ENCODE measurements around the gene EEPD1. TPM values are rescaled to one million over a fixed set of nuclear protein-coding genes. Genes with fewer than 3 reads are reported as not detected.
"Not testable (repeated sequence)": the region's sequence is repeated elsewhere in the genome, so short reads cannot be mapped to it uniquely, and the experiment has no call there.

EEPD1 gene
- total RNA-seq, 1 donor from 2014 or later: 5.4 TPM

GRCh38 chr7:36238138-36238537 is 85.1 kb downstream of the EEPD1 start:
- TF ChIP-seq CTCF (IDR thresholded peaks at IDR 0.05; ENCODE audit: insufficient read depth, low read depth, low read length): no peak
- TF ChIP-seq EZH2 (IDR thresholded peaks at IDR 0.05; ENCODE audit: insufficient read depth, low read length): no peak
- H3K4me3 ChIP-seq (ENCODE audit: insufficient read depth, low read depth, low read length): no peak overlapping the region
- Mint-ChIP-seq H3K4me3 (ENCODE audit: unreplicated experiment) (no peak overlapping the region), H3K27me3 (ENCODE audit: low read depth, unreplicated experiment) (peaks cover 2% of the 10 kb centered on the region), H3K27ac (ENCODE audit: unreplicated experiment) (no peak overlapping the region), H3K4me1 (ENCODE audit: low read depth, unreplicated experiment) (peaks cover 4% of the 10 kb centered on the region), H3K36me3 (ENCODE audit: low read depth, unreplicated experiment) (peaks cover 5% of the 10 kb centered on the region), H3K9me3 (ENCODE audit: unreplicated experiment) (no peaks in the 10 kb centered on the region)
- no peak for DNase-seq (ENCODE audit: low read depth)
- H3K4me1 ChIP-seq (ENCODE audit: insufficient read depth, low read length): no peaks in the 10 kb centered on the region
- no peaks in the 10 kb centered on the region for H3K36me3 ChIP-seq (ENCODE audit: insufficient read depth, low read length)
- H3K79me2 ChIP-seq (ENCODE audit: insufficient read depth, low read length): no peaks in the 10 kb centered on the region
- H3K9me3 ChIP-seq (ENCODE audit: insufficient read depth, low read depth, low read length): no peaks in the 10 kb centered on the region
- H2AFZ ChIP-seq (ENCODE audit: low read depth, low read length): no peak overlapping the region
- no peak for FAIRE-seq
- no peaks in the 10 kb centered on the region for H4K20me1 ChIP-seq (ENCODE audit: insufficient read depth, low read length)
- H3K27me3 ChIP-seq (ENCODE audit: insufficient read depth, low read length): no peaks in the 10 kb centered on the region
- no peak overlapping the region for H3K27ac ChIP-seq (ENCODE audit: low read depth, low read length)
- no peak overlapping the region for H3K4me2 ChIP-seq (ENCODE audit: low read length)
- no peak overlapping the region for H3K9ac ChIP-seq (ENCODE audit: low read length)

- DNase-seq (ENCODE audit: low read depth); H3K36me3 ChIP-seq (ENCODE audit: insufficient read depth, low read length); H3K9me3 ChIP-seq (ENCODE audit: insufficient read depth, low read depth, low read length); H3K4me3 Mint-ChIP-seq (ENCODE audit: unreplicated experiment); H3K27me3 Mint-ChIP-seq (ENCODE audit: low read depth, unreplicated experiment); H3K4me2 ChIP-seq (ENCODE audit: low read length); FAIRE-seq; H3K79me2 ChIP-seq (ENCODE audit: insufficient read depth, low read length); H2AFZ ChIP-seq (ENCODE audit: low read depth, low read length); H3K9ac ChIP-seq (ENCODE audit: low read length); H3K4me1 Mint-ChIP-seq (ENCODE audit: low read depth, unreplicated experiment); H3K4me1 ChIP-seq (ENCODE audit: insufficient read depth, low read length); H3K27me3 ChIP-seq (ENCODE audit: insufficient read depth, low read length); H4K20me1 ChIP-seq (ENCODE audit: insufficient read depth, low read length); H3K36me3 Mint-ChIP-seq (ENCODE audit: low read depth, unreplicated experiment); H3K27ac ChIP-seq (ENCODE audit: low read depth, low read length); H3K27ac Mint-ChIP-seq (ENCODE audit: unreplicated experiment); H3K9me3 Mint-ChIP-seq (ENCODE audit: unreplicated experiment); H3K4me3 ChIP-seq (ENCODE audit: insufficient read depth, low read depth, low read length): not testable (repeated sequence)
These were observed 90.3 kb downstream of the EEPD1 start for GRCh38 chr7:36243356-36243755.

- not testable (repeated sequence) for H3K36me3 ChIP-seq (ENCODE audit: insufficient read depth, low read length); H3K9me3 Mint-ChIP-seq (ENCODE audit: unreplicated experiment); FAIRE-seq; H3K9me3 ChIP-seq (ENCODE audit: insufficient read depth, low read depth, low read length); H3K9ac ChIP-seq (ENCODE audit: low read length); H2AFZ ChIP-seq (ENCODE audit: low read depth, low read length); H3K27ac ChIP-seq (ENCODE audit: low read depth, low read length); H3K27me3 Mint-ChIP-seq (ENCODE audit: low read depth, unreplicated experiment); H3K4me3 Mint-ChIP-seq (ENCODE audit: unreplicated experiment); H3K79me2 ChIP-seq (ENCODE audit: insufficient read depth, low read length); H3K27ac Mint-ChIP-seq (ENCODE audit: unreplicated experiment); DNase-seq (ENCODE audit: low read depth); H3K4me2 ChIP-seq (ENCODE audit: low read length); H3K4me1 Mint-ChIP-seq (ENCODE audit: low read depth, unreplicated experiment); H3K4me3 ChIP-seq (ENCODE audit: insufficient read depth, low read depth, low read length); H3K4me1 ChIP-seq (ENCODE audit: insufficient read depth, low read length); H4K20me1 ChIP-seq (ENCODE audit: insufficient read depth, low read length); H3K36me3 Mint-ChIP-seq (ENCODE audit: low read depth, unreplicated experiment); H3K27me3 ChIP-seq (ENCODE audit: insufficient read depth, low read length)
These were observed 90.9 kb downstream of the EEPD1 start for GRCh38 chr7:36244001-36244400.

GRCh38 chr7:36244429-36244828 is 91.4 kb downstream of the EEPD1 start:
- H3K27me3 ChIP-seq (ENCODE audit: insufficient read depth, low read length): no peaks in the 10 kb centered on the region
- DNase-seq (ENCODE audit: low read depth): no peak
- peaks cover 3% of the 10 kb centered on the region for H3K36me3 Mint-ChIP-seq (ENCODE audit: low read depth, unreplicated experiment)

More at GRCh38 chr7:36244429-36244828, 91.4 kb downstream of the EEPD1 start:
- Histone ChIP-seq H3K36me3 (ENCODE audit: insufficient read depth, low read length) (no peaks in the 10 kb centered on the region), H3K4me2 (ENCODE audit: low read length) (no peak overlapping the region), H3K9me3 (ENCODE audit: insufficient read depth, low read depth, low read length) (no peaks in the 10 kb centered on the region), H2AFZ (ENCODE audit: low read depth, low read length) (no peak overlapping the region), H3K4me3 (ENCODE audit: insufficient read depth, low read depth, low read length) (no peak overlapping the region), H3K9ac (ENCODE audit: low read length) (no peak overlapping the region), H3K79me2 (ENCODE audit: insufficient read depth, low read length) (no peaks in the 10 kb centered on the region), H3K27ac (ENCODE audit: low read depth, low read length) (no peak overlapping the region), H4K20me1 (ENCODE audit: insufficient read depth, low read length) (no peaks in the 10 kb centered on the region), H3K4me1 (ENCODE audit: insufficient read depth, low read length) (no peaks in the 10 kb centered on the region)
- Mint-ChIP-seq H3K27ac (ENCODE audit: unreplicated experiment) (no peak overlapping the region), H3K4me1 (ENCODE audit: low read depth, unreplicated experiment) (no peaks in the 10 kb centered on the region), H3K27me3 (ENCODE audit: low read depth, unreplicated experiment) (no peaks in the 10 kb centered on the region), H3K4me3 (ENCODE audit: unreplicated experiment) (no peak overlapping the region), H3K9me3 (ENCODE audit: unreplicated experiment) (no peaks in the 10 kb centered on the region)
- no peak for TF ChIP-seq EZH2 (IDR thresholded peaks at IDR 0.05; ENCODE audit: insufficient read depth, low read length)
- no peak for TF ChIP-seq CTCF (IDR thresholded peaks at IDR 0.05; ENCODE audit: insufficient read depth, low read depth, low read length)
- no peak for FAIRE-seq

All from astrocyte (in vitro differentiated cells and primary cell).